ENCODE measurements around the gene SIGLEC15. TPM values are rescaled to one million over a fixed set of nuclear protein-coding genes. Genes with fewer than 3 reads are reported as not detected.

The SIGLEC15 gene
- total and polyA plus RNA-seq, 10 of the 15 experiments (the other 5 are each of a cell fraction or from before 2014, with no cell fraction given), result 0.09 to 0.45 TPM; not detected in 8

GRCh38 chr18:45801416-45802004 is 24.0 kb upstream of the SIGLEC15 start (continued):
- TF ChIP-seq SUPT20H (IDR thresholded peaks at IDR 0.05; ENCODE audit: borderline replicate concordance, control insufficient read depth, low read depth, low read length), result no peak
- TF ChIP-seq MEF2B (IDR thresholded peaks at IDR 0.05; ENCODE audit: partially characterized antibody, poor library complexity, severe bottlenecking), result no peak

DNA sequence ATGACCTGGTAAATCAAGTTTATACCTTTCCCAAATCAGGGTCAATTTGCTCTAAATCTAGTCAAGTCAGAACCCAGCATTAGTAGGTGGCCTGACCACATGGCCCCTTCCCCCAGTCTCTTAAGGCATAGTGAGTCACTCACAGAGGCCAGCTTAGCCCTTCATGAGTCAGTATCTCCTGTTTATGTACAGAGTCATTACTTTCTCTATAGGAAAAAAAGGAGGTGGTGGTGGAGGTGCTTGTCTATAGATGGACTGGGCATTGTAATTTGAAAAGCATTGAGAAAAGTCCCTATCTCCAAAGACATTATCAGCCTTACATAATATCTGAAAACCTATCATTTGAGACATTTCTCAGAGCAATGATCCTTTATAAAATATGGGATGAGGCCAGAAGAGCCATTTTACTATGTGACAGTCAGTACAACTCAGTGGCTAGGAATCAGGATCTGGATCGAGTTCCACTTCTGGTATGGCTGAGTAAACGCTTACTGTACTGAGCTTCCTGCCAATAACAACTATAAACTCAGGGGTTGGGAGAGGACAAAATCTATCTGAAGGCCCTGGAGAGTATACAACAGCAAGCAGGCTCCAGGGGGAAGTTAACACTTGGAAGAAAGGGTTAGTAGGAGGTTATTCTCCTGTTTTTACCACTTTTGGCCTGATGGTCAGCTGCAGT is 22.5 kb upstream of the SIGLEC15 start:
- intact Hi-C loops (cut with micrococcal nuclease; ENCODE audit: unreplicated experiment) (no loop called here), in situ Hi-C loops (cut with MboI) (no loop called here)
- H3K4me1 ChIP-seq (ENCODE audit: control insufficient read depth, insufficient read depth, low read length), result no peaks in the 10 kb centered on the region
- 43% methylated on average over 2 of the region's 2 CpGs for WGBS (ENCODE audit: insufficient coverage, insufficient replicate concordance, low lambda C conversion rate, missing lambda C conversion rate)
- no peaks in the 10 kb centered on the region for H4K20me1 ChIP-seq (ENCODE audit: control insufficient read depth, insufficient read depth)
- H3K4me2 ChIP-seq (ENCODE audit: control insufficient read depth, insufficient read depth), result no peak overlapping the region
- no peak overlapping the region for H3K27ac ChIP-seq (ENCODE audit: control insufficient read depth, insufficient read depth)
- no peak for ATAC-seq
- no peaks in the 10 kb centered on the region for H3K79me2 ChIP-seq (ENCODE audit: control insufficient read depth, insufficient read depth, low read length)
- no TSS peak for BruUV-seq (replicated peaks)
- H3K9me3 ChIP-seq (replicated peaks; ENCODE audit: control insufficient read depth, insufficient read depth, low read length), result peaks cover 4% of the 10 kb centered on the region; the same call in 2 of the 3 replicates
- no peak overlapping the region for H2AFZ ChIP-seq (ENCODE audit: control insufficient read depth, low read depth, low read length)
- ChIA-PET SMC1A (ENCODE audit: uncharacterized antibody, unreplicated experiment) (no interaction called here), RAD21 (ENCODE audit: unreplicated experiment) (no interaction called here), POLR2A (interaction anchor here (1.3 kb wide), 1 partner anchor 77 kb away, joined by 3 read pairs; no protein-coding TSS in a partner anchor), CTCF (interaction anchor here (1.4 kb wide), 1 partner anchor 111 kb away, joined by 3 read pairs; no protein-coding TSS in a partner anchor)
- DNase-seq (ENCODE audit: low read depth, low spot score), result no peak
- no peak overlapping the region for H3K4me3 ChIP-seq
- no peaks in the 10 kb centered on the region for H3K36me3 ChIP-seq (ENCODE audit: control insufficient read depth in 2 of 2, insufficient read depth in 2 of 2, low read length in 1 of 2)
- no peaks in the 10 kb centered on the region for H3K27me3 ChIP-seq (replicated peaks in 1 of 2; ENCODE audit: control insufficient read depth in 2 of 2, insufficient read depth in 2 of 2, low read length in 1 of 2)
- H3K9ac ChIP-seq (ENCODE audit: control insufficient read depth, insufficient read depth, low read length), result no peak overlapping the region
- no peak for FAIRE-seq
- TF ChIP-seq FOXM1 (IDR thresholded peaks at IDR 0.05; ENCODE audit: low read depth, low read length), result no peak
- no peak for TF ChIP-seq ZZZ3 (IDR thresholded peaks at IDR 0.05; ENCODE audit: control insufficient read depth, insufficient read length, low read depth)
- no peak for TF ChIP-seq EZH2 (IDR thresholded peaks at IDR 0.05; ENCODE audit: borderline replicate concordance, control insufficient read depth, low read depth, low read length)
- TF ChIP-seq BCLAF1 (IDR thresholded peaks at IDR 0.05), result no peak
- TF ChIP-seq SIN3A (IDR thresholded peaks at IDR 0.05; ENCODE audit: low read depth, low read length), result no peak
- TF ChIP-seq HDAC2 (IDR thresholded peaks at IDR 0.05), result no peak
- TF ChIP-seq, protein P1, sequence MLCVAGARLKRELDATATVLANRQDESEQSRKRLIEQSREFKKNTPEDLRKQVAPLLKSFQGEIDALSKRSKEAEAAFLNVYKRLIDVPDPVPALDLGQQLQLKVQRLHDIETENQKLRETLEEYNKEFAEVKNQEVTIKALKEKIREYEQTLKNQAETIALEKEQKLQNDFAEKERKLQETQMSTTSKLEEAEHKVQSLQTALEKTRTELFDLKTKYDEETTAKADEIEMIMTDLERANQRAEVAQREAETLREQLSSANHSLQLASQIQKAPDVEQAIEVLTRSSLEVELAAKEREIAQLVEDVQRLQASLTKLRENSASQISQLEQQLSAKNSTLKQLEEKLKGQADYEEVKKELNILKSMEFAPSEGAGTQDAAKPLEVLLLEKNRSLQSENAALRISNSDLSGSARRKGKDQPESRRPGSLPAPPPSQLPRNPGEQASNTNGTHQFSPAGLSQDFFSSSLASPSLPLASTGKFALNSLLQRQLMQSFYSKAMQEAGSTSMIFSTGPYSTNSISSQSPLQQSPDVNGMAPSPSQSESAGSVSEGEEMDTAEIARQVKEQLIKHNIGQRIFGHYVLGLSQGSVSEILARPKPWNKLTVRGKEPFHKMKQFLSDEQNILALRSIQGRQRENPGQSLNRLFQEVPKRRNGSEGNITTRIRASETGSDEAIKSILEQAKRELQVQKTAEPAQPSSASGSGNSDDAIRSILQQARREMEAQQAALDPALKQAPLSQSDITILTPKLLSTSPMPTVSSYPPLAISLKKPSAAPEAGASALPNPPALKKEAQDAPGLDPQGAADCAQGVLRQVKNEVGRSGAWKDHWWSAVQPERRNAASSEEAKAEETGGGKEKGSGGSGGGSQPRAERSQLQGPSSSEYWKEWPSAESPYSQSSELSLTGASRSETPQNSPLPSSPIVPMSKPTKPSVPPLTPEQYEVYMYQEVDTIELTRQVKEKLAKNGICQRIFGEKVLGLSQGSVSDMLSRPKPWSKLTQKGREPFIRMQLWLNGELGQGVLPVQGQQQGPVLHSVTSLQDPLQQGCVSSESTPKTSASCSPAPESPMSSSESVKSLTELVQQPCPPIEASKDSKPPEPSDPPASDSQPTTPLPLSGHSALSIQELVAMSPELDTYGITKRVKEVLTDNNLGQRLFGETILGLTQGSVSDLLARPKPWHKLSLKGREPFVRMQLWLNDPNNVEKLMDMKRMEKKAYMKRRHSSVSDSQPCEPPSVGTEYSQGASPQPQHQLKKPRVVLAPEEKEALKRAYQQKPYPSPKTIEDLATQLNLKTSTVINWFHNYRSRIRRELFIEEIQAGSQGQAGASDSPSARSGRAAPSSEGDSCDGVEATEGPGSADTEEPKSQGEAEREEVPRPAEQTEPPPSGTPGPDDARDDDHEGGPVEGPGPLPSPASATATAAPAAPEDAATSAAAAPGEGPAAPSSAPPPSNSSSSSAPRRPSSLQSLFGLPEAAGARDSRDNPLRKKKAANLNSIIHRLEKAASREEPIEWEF (IDR thresholded peaks at IDR 0.05; ENCODE audit: insufficient replicate concordance, low read depth, low read length), result no peak
- no peak for TF ChIP-seq SREBF2 (IDR thresholded peaks at IDR 0.05; ENCODE audit: low read length)
- TF ChIP-seq SMC3 (IDR thresholded peaks at IDR 0.05; ENCODE audit: borderline replicate concordance, low read length), result no peak
- TF ChIP-seq BRCA1 (IDR thresholded peaks at IDR 0.05; ENCODE audit: low read depth, low read length), result no peak
- TF ChIP-seq WRNIP1 (IDR thresholded peaks at IDR 0.05; ENCODE audit: borderline replicate concordance, low read depth, low read length), result no peak
- TF ChIP-seq TARDBP (IDR thresholded peaks at IDR 0.05; ENCODE audit: borderline replicate concordance), result no peak

Data from GM12878 (cell line).